GM10248 (cell line): Measurements from ENCODE around the gene FTCD.
"Not testable (repeated sequence)": the region's sequence is repeated elsewhere in the genome, so short reads cannot be mapped to it uniquely, and the experiment has no call there.

Experiments
- CTCF ChIA-PET: fragments of 300-600 bp; sonication (Branson Sonifier 250); formaldehyde crosslinking; extraction: SDS; loops from one replicate; lab custom pipeline; 2021; ENCODE audit warnings: antibody characterized with exemption; lab: Yijun Ruan, JAX
- POLR2A ChIA-PET: fragments of 350-650 bp; sonication (Branson Sonifier 250); formaldehyde crosslinking; extraction: SDS; loops from one replicate; lab custom pipeline; 2020; ENCODE audit warnings: antibody characterized with exemption; lab: Yijun Ruan, JAX
- DNase-seq: peaks from one replicate; pipeline ENCODE4 v3.0.0; 2012; ENCODE audit errors: extremely low spot score
- TF ChIP-seq, protein P1 (sequence below): IDR thresholded peaks from 2 replicates; pipeline ENCODE4 v1.5.1; 2012; ENCODE audit warnings: mild to moderate bottlenecking, low read depth; ENCODE audit errors: extremely low read depth, missing control alignments, control extremely low read depth

The FTCD gene

DNA sequence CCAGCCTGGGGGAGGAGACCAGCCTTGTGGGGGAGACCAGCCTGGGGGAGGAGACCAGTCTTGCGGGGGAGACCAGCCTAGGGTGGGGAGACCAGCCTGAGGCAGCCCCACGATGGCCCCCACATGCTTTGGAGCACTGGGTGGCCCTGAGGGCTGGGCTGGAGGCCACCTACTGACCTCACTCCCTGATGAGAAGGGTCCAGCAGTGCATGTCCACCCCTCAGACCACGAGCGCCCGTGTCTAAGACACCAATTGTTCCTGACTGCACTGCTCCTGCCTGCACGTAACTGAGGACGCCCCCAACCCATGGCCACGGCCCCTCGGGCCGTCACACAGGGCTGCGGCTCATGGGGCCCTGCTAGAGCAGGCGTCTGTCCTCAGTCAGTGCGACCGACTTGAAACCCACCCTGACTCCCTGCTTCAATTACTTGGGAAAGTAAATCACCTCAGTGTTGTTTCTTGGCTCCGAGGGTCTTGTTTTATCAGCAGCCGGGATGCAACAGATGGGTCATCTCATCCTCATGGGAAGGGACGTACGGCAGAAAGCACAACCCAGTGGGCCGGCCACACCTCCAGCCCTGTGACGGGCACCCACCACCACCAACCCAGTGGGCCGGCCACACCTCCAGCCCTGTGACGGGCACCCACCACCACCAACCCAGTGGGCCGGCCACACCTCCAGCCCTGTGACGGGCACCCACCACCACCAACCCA, 28.7 kb upstream of the FTCD start, which contains the start of gene SPATC1L:
SPATC1L (minus strand) TSS at position 550 of the 715 bp plus-strand sequence. CDS start 1,643 bp downstream, outside the sequence.
- DNase-seq, result peak; percentile 78
- ChIA-PET CTCF (no interaction called here), POLR2A (no interaction called here)
- TF ChIP-seq, protein P1, sequence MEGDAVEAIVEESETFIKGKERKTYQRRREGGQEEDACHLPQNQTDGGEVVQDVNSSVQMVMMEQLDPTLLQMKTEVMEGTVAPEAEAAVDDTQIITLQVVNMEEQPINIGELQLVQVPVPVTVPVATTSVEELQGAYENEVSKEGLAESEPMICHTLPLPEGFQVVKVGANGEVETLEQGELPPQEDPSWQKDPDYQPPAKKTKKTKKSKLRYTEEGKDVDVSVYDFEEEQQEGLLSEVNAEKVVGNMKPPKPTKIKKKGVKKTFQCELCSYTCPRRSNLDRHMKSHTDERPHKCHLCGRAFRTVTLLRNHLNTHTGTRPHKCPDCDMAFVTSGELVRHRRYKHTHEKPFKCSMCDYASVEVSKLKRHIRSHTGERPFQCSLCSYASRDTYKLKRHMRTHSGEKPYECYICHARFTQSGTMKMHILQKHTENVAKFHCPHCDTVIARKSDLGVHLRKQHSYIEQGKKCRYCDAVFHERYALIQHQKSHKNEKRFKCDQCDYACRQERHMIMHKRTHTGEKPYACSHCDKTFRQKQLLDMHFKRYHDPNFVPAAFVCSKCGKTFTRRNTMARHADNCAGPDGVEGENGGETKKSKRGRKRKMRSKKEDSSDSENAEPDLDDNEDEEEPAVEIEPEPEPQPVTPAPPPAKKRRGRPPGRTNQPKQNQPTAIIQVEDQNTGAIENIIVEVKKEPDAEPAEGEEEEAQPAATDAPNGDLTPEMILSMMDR, result no peak

DNA sequence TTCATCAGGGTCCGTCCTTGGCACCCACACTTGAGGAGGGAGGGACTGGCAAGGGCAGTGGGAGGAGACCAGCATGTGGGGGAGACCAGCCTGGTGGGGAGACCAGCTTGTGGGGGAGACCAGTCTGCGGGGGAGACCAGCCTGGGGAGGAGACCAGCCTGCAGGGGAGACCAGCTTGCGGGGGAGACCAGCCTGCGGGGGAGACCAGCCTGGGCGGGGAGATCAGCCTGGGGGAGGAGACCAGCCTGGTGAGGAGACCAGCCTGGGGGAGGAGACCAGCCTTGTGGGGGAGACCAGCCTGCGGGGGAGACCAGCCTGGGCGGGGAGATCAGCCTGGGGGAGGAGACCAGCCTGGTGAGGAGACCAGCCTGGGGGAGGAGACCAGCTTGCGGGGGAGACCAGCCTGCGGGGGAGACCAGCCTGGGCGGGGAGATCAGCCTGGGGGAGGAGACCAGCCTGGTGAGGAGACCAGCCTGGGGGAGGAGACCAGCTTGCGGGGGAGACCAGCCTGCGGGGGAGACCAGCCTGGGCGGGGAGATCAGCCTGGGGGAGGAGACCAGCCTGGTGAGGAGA, 28.0 kb upstream of the FTCD start:
- POLR2A ChIA-PET, CTCF ChIA-PET, DNase-seq: not testable (repeated sequence)

DNA sequence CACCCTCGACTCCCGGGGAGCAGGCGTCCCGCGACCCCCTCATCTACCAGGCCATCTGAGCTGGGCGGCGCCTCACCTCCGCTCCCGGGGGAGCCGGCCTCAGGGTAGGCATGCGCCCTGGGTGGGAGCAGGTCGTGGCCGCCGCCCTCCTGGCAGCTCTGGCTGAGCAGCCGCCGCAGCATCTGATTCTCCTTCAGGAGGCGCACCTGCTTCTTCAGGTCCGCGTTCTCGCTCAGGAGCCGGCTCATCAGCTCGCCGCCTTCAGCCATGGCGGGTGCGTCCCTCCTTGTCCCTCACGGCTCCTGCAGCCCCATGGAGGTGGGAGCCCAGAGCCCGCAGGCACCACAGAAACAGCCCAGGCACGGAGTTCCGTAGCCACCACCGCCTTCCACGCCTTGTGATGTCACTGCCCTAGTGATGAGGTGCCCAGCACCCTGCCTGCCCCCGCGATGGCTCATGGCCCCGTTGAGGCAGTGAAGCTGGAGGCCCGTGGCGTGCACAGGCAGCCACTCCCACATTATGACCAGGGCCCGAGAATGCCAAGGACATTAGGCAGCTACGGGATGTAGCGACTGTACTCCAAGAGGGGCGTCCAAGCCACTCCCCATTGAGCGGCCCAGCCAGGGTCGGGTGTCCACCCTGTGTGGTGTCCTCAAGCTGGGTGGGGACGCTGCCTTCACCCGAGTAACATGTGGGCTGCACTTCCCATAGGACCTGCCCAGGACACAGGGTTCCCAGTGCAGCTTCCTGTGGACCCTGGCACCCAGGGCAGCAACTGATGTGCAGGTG, 27.4 kb upstream of the FTCD start:
- ChIA-PET CTCF (no interaction called here), POLR2A (no interaction called here)
- no peak for DNase-seq
- TF ChIP-seq, protein P1, result no peak

DNA sequence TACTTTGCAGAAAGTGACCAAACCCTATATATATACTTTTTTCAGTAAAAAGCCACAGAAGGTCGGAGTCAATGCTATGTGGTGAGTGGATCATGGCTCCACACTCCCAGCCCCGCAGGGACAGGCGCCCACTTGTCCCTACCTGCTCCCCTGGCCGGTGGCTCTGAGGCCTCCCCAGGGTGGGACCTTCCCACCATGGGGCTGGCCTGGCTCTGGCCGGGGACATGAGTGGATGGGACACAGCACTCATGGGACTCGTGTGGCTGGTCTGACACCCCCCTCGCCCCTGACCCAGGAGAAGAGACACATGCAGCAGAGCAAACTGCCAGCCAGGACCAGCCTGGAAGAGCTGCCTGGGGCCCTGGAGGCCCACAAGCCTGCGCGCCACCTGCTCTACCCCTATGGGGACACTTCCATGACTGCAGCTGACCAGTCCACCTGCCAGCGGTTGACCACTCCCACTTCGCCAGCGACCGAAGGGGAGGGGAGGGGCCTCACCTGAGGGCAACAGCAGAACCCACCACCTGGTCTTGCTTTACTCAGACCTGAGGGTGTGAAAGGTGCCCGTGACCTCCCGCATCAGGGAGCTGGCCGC, 26.7 kb upstream of the FTCD start:
- ChIA-PET CTCF (no interaction called here), POLR2A (no interaction called here)

DNA sequence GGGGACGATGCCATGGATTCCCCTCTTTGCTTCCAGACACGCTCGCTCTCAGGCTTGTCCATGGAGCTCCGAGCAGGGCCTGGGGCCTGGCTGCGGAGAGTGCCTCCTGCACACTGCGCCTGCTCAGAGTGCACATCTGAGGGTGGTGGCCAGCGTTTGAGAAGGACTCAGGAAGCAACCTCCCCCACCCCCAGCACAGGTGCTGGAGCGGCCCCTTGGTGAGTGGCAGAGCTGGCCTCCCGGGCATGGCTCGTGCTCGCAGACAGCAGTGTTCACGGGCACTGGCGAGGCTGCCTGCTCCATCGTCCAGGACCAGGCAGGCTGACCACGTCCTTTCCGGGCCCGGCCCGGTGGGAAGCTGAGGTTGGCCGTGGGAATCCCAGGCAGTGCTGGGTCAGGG, 26.1 kb upstream of the FTCD start:
- ChIA-PET CTCF (interaction anchor here (1.5 kb wide), 1 partner anchor 38 kb away, joined by 3 read pairs; no protein-coding TSS in a partner anchor), POLR2A (no interaction called here)
- TF ChIP-seq, protein P1, result no peak
- DNase-seq, result no peak

More for the DNA sequence above, 26.7 kb upstream of the FTCD start:
- TF ChIP-seq, protein P1, result no peak
- DNase-seq, result no peak

DNA sequence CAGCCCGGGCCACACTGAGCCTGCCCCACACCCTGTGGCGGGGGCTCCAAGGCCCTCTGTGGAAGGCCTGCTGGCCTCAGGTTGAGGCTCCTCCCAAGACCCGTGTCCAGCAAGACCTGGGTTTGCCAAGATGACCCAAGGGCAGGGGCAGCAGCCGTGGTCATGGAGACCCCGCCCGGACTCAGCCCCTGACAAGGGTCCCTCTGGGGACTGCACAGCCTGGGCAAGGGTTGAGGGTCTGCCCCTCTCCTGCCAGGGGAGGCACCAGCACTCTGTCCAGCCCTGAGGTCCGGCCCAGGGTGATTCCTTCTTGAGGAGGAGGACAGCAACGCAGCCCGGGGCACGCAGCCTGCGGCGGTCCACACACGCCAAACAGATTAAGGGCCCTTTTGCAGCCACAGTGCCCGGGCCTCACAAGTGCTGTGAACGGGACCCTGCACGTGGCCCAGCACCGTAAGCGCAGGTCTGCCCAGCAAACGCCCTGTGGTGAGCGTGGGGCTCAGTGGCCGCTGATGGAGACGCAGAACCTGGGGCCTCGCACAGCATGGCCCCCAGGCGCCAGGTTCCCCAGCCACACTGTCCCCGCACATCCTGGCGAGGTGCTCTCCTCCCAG, 25.5 kb upstream of the FTCD start:
- ChIA-PET POLR2A (no interaction called here), CTCF (interaction anchor here (1.5 kb wide), 1 partner anchor 37 kb away, joined by 3 read pairs; no protein-coding TSS in a partner anchor)
- no peak for DNase-seq
- TF ChIP-seq, protein P1, result no peak
